CD4-positive, alpha-beta T cell (primary cell): Measurements from ENCODE around the gene PROB1. TPM values are rescaled to one million over a fixed set of nuclear protein-coding genes. Genes with fewer than 3 reads are reported as not detected.
A peak's percentile ranks its signal among the peaks of the same experiment; 100 is the strongest.

Source experiments
- ATAC-seq: fragments of 200-7000 bp; cut with Tn5 transposase; one replicate; pipeline ENCODE4 v1.10.0; 2022; ENCODE audit warnings: mild to moderate bottlenecking; ENCODE audit not compliant: poor library complexity
- CTCF ChIA-PET: fragments of 350-600 bp; sonication (Branson Sonifier 250); formaldehyde crosslinking; loops from one replicate; lab custom pipeline; 2021; ENCODE audit warnings: antibody characterized with exemption, inconsistent platforms; lab: Charles Lee
- POLR2A ChIA-PET: fragments of 350-600 bp; sonication (Branson Sonifier 250); formaldehyde crosslinking; loops from one replicate; lab custom pipeline; 2021; ENCODE audit warnings: antibody characterized with exemption, inconsistent platforms; lab: Charles Lee
- DNase-seq, 14 experiments: peaks; one replicate each; pipeline ENCODE4 v3.0.0-alpha.2; 2013 to 2020; ENCODE audit warnings: mixed read lengths in 2 of 14
- H3K27ac ChIP-seq, 2 donors: one replicate each; pipeline versions ENCODE4 v1.5.1 to v1.7.0; 2013; ENCODE audit warnings: low read length in 2 of 2, low read depth in 1 of 2, mild to moderate bottlenecking in 1 of 2
- H3K27me3 ChIP-seq, 2 experiments: 1 replicate in 1 of 2; 2 replicates in 1 of 2; pipeline versions ENCODE4 v1.6.1 to v1.7.0; 2013; ENCODE audit warnings: low read length in 2 of 2, control low read depth in 1 of 2, mild to moderate bottlenecking in 1 of 2, moderate library complexity in 1 of 2; ENCODE audit not compliant: insufficient read depth in 2 of 2, control insufficient read depth in 1 of 2
- H3K36me3 ChIP-seq: one replicate; pipeline ENCODE4 v1.6.1; 2013; ENCODE audit warnings: low read length, control low read depth; ENCODE audit not compliant: insufficient read depth
- H3K4me1 ChIP-seq: one replicate; pipeline ENCODE4 v1.6.1; 2013; ENCODE audit warnings: low read length, control low read depth; ENCODE audit not compliant: insufficient read depth
- H3K4me3 ChIP-seq: one replicate; pipeline ENCODE4 v1.5.1; 2013; ENCODE audit warnings: mild to moderate bottlenecking, low read length, moderate library complexity
- H3K9me3 ChIP-seq, 2 experiments: 1 replicate in 1 of 2; 2 replicates in 1 of 2; pipeline versions ENCODE4 v1.6.1 to v1.7.0; 2013; ENCODE audit warnings: low read length in 2 of 2, mild to moderate bottlenecking in 2 of 2, control low read depth in 1 of 2, moderate library complexity in 1 of 2; ENCODE audit not compliant: control insufficient read depth in 1 of 2, insufficient read depth in 1 of 2
- H3K27ac Mint-ChIP-seq: one replicate; pipeline ENCODE4 v1.8.0; 2020; ENCODE audit warnings: mixed read lengths
- H3K27me3 Mint-ChIP-seq: one replicate; pipeline ENCODE4 v1.8.0; 2021; ENCODE audit warnings: mixed read lengths
- H3K36me3 Mint-ChIP-seq: one replicate; pipeline ENCODE4 v1.8.0; 2021; ENCODE audit warnings: low read depth, mixed read lengths
- H3K4me1 Mint-ChIP-seq: one replicate; pipeline ENCODE4 v1.8.0; 2021; ENCODE audit warnings: low read depth, mixed read lengths
- H3K4me3 Mint-ChIP-seq: one replicate; pipeline ENCODE4 v1.8.0; 2020; ENCODE audit warnings: mild to moderate bottlenecking, mixed read lengths
- H3K9me3 Mint-ChIP-seq: one replicate; pipeline ENCODE4 v1.8.0; 2020; ENCODE audit warnings: mixed read lengths
- CTCF ChIP-seq: fragments of 200-600 bp; IDR thresholded peaks from one replicate; pipeline ENCODE4 v1.8.0; 2022; ENCODE audit warnings: antibody characterized with exemption, mild to moderate bottlenecking
- intact Hi-C, 2 experiments: fragments of 100-400 bp; cut with DNase I in 1 of 2; cut with micrococcal nuclease in 1 of 2; formaldehyde crosslinking; loops; one replicate each; pipeline versions ENCODE4 v1.15.1 to v1.9.0; 2023 to 2025; cut with DNase I, micrococcal nuclease
- total RNA-seq, 174 experiments: library from RNA in 2 of 174; stranded (reverse) in 2 of 174; gene quantifications; one replicate each; pipeline ENCODE4 v1.2.3 and lab custom pipeline; 2021 to 2026

The PROB1 gene
- total RNA-seq, 2 experiments from 2014 or later = 0.25 to 0.41 TPM

DNA sequence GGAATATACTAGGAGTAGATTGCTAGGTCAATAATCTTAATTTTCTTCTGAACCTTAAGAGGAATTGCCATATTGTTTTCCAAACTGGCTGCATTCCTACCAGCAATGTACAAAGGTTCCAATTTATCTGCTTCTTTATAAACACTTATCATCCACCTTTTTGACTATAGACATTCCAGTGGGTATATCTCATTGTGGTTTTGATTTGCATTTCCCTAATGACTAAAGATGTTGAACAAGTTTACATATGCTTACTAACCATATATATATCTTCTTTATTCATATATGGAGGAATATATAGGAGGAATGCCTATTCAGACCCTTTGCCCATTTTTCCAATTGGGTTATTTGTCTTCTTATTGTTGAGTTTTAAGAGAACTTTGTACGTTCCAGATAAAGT, 36.8 kb upstream of the PROB1 start:
- no peak overlapping the region for H3K4me3 Mint-ChIP-seq
- Histone ChIP-seq H3K36me3 (no peaks in the 10 kb centered on the region), H3K9me3 (no peaks in the 10 kb centered on the region), H3K27me3 (no peaks in the 10 kb centered on the region), H3K4me3 (no peak overlapping the region), H3K27ac (no peak overlapping the region), H3K4me1 (peaks cover 4% of the 10 kb centered on the region)
- peaks cover 16% of the 10 kb centered on the region for H3K4me1 Mint-ChIP-seq
- H3K27me3 Mint-ChIP-seq = no peaks in the 10 kb centered on the region
- intact Hi-C loops = no loop called here
- no peaks in the 10 kb centered on the region for H3K9me3 Mint-ChIP-seq
- TF ChIP-seq CTCF = no peak
- no peak overlapping the region for H3K27ac Mint-ChIP-seq
- ChIA-PET POLR2A (no interaction called here), CTCF (no interaction called here)
- no peak for ATAC-seq
- peaks cover 33% of the 10 kb centered on the region for H3K36me3 Mint-ChIP-seq
- DNase-seq = no peak

DNA sequence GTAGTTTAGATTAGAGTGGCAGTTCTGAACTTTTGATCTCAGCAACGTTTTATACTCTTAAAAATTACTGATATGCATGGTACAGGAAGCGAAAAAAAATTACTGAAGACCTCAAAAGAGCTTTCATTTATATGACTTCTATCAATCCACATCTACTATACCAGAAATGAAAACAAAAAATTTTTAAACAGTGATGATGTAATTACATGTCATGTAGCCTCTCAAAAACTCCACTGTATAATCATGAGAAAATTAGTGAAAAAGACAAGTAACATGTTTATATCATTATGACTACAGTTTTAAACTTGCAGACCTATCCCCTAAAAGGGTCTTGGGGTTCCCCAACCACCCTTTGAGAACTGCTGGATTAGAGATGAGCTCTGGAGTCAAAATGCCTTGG, 35.1 kb upstream of the PROB1 start:
- peaks cover 3% of the 10 kb centered on the region for H3K36me3 ChIP-seq
- Mint-ChIP-seq H3K9me3 (no peaks in the 10 kb centered on the region), H3K4me1 (peaks cover 16% of the 10 kb centered on the region), H3K4me3 (no peak overlapping the region), H3K27ac (peak overlapping the region; percentile 70), H3K36me3 (peaks cover 42% of the 10 kb centered on the region), H3K27me3 (no peaks in the 10 kb centered on the region)
- no peak for TF ChIP-seq CTCF
- no peak overlapping the region for H3K4me3 ChIP-seq
- no peaks in the 10 kb centered on the region for H3K27me3 ChIP-seq
- ATAC-seq (peak; percentile 87), DNase-seq (no peak)
- ChIA-PET CTCF (no interaction called here), POLR2A (interaction anchor here (0.6 to 2.0 kb wide), 8 partner anchors 9 to 225 kb away, joined by 3 to 14 read pairs (median 3); partner anchors contain the start of genes DNAJC18 and STING1)
- peak overlapping the region in 1 of 2 donors; percentile 41 for H3K27ac ChIP-seq
- H3K4me1 ChIP-seq = peaks cover 4% of the 10 kb centered on the region
- intact Hi-C loops = loop anchor here in 1 of 2 experiments (1.0 kb wide), 1 partner anchor 45 kb away; no protein-coding TSS in a partner anchor
- no peaks in the 10 kb centered on the region for H3K9me3 ChIP-seq

DNA sequence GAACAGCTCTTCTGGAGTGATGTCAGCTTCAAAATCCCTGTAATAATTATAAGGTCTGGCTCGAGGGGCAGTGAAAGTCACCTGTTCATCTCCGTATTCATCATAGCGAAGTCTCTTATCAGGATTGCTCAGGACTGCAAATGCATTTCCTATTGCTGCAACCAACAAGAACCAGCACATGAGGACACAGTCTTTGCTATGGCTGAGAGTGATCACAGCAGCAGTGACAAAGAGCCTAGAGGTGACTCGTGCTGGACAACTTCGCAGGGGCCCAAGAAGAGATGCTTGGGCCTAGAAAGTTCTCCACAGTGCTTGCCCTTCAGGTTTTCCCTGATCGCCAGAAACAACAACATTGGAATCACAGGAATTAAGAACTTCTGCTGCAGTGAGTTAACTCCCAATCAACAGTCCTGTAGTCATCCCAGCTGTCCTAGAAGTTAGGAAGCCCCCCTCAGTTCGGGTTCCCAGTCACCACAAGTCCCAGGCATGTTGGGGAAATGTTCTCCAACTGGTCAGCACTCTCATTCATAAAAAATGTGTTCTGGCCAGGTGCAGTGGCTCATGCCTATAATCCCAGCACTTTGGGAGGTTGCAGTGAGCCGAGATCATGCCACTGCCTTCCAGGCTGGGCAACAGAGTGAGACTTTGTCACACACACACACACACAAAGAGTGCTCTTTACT, 31.4 kb upstream of the PROB1 start:
- Mint-ChIP-seq H3K4me1 (peaks cover 28% of the 10 kb centered on the region), H3K27me3 (no peaks in the 10 kb centered on the region), H3K36me3 (peaks cover 51% of the 10 kb centered on the region), H3K9me3 (no peaks in the 10 kb centered on the region), H3K4me3 (no peak overlapping the region), H3K27ac (no peak overlapping the region)
- ChIA-PET CTCF (no interaction called here), POLR2A (no interaction called here)
- Histone ChIP-seq H3K36me3 (peaks cover 11% of the 10 kb centered on the region), H3K4me1 (peaks cover 6% of the 10 kb centered on the region), H3K9me3 (no peaks in the 10 kb centered on the region), H3K4me3 (no peak overlapping the region), H3K27me3 (no peaks in the 10 kb centered on the region), H3K27ac (no peak overlapping the region)
- DNase-seq (no peak), ATAC-seq (no peak)
- intact Hi-C loops = loop anchor here in 1 of 2 experiments (10.0 kb wide), 1 partner anchor 188 kb away; no protein-coding TSS in a partner anchor
- no peak for TF ChIP-seq CTCF
